ENCODE measurements around the gene TMEM168.

- TF ChIP-seq CTCF (IDR thresholded peaks at IDR 0.05): no peak
- TF ChIP-seq POLR2A (IDR thresholded peaks at IDR 0.05; ENCODE audit: low read depth): no peak
Observed at GRCh38 chr7:112792441-112792840, 2.2 kb upstream of the TMEM168 start.
